ENCODE data around the gene FAM20C. TPM values are rescaled to one million over a fixed set of nuclear protein-coding genes. Genes with fewer than 3 reads are reported as not detected.

Gene FAM20C
- total and polyA plus RNA-seq, 2 of the 8 experiments (the other 6 are each of a cell fraction or from before 2014, with no cell fraction given) = 9.5 to 34.8 TPM

- TF ChIP-seq, protein P1, sequence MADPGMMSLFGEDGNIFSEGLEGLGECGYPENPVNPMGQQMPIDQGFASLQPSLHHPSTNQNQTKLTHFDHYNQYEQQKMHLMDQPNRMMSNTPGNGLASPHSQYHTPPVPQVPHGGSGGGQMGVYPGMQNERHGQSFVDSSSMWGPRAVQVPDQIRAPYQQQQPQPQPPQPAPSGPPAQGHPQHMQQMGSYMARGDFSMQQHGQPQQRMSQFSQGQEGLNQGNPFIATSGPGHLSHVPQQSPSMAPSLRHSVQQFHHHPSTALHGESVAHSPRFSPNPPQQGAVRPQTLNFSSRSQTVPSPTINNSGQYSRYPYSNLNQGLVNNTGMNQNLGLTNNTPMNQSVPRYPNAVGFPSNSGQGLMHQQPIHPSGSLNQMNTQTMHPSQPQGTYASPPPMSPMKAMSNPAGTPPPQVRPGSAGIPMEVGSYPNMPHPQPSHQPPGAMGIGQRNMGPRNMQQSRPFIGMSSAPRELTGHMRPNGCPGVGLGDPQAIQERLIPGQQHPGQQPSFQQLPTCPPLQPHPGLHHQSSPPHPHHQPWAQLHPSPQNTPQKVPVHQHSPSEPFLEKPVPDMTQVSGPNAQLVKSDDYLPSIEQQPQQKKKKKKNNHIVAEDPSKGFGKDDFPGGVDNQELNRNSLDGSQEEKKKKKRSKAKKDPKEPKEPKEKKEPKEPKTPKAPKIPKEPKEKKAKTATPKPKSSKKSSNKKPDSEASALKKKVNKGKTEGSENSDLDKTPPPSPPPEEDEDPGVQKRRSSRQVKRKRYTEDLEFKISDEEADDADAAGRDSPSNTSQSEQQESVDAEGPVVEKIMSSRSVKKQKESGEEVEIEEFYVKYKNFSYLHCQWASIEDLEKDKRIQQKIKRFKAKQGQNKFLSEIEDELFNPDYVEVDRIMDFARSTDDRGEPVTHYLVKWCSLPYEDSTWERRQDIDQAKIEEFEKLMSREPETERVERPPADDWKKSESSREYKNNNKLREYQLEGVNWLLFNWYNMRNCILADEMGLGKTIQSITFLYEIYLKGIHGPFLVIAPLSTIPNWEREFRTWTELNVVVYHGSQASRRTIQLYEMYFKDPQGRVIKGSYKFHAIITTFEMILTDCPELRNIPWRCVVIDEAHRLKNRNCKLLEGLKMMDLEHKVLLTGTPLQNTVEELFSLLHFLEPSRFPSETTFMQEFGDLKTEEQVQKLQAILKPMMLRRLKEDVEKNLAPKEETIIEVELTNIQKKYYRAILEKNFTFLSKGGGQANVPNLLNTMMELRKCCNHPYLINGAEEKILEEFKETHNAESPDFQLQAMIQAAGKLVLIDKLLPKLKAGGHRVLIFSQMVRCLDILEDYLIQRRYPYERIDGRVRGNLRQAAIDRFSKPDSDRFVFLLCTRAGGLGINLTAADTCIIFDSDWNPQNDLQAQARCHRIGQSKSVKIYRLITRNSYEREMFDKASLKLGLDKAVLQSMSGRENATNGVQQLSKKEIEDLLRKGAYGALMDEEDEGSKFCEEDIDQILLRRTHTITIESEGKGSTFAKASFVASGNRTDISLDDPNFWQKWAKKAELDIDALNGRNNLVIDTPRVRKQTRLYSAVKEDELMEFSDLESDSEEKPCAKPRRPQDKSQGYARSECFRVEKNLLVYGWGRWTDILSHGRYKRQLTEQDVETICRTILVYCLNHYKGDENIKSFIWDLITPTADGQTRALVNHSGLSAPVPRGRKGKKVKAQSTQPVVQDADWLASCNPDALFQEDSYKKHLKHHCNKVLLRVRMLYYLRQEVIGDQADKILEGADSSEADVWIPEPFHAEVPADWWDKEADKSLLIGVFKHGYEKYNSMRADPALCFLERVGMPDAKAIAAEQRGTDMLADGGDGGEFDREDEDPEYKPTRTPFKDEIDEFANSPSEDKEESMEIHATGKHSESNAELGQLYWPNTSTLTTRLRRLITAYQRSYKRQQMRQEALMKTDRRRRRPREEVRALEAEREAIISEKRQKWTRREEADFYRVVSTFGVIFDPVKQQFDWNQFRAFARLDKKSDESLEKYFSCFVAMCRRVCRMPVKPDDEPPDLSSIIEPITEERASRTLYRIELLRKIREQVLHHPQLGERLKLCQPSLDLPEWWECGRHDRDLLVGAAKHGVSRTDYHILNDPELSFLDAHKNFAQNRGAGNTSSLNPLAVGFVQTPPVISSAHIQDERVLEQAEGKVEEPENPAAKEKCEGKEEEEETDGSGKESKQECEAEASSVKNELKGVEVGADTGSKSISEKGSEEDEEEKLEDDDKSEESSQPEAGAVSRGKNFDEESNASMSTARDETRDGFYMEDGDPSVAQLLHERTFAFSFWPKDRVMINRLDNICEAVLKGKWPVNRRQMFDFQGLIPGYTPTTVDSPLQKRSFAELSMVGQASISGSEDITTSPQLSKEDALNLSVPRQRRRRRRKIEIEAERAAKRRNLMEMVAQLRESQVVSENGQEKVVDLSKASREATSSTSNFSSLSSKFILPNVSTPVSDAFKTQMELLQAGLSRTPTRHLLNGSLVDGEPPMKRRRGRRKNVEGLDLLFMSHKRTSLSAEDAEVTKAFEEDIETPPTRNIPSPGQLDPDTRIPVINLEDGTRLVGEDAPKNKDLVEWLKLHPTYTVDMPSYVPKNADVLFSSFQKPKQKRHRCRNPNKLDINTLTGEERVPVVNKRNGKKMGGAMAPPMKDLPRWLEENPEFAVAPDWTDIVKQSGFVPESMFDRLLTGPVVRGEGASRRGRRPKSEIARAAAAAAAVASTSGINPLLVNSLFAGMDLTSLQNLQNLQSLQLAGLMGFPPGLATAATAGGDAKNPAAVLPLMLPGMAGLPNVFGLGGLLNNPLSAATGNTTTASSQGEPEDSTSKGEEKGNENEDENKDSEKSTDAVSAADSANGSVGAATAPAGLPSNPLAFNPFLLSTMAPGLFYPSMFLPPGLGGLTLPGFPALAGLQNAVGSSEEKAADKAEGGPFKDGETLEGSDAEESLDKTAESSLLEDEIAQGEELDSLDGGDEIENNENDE (IDR thresholded peaks at IDR 0.05; ENCODE audit: insufficient replicate concordance, low read length) = no peak
- no peak for TF ChIP-seq EZH2 (IDR thresholded peaks at IDR 0.05; ENCODE audit: low read depth, low read length, severe bottlenecking)
- no peak for TF ChIP-seq SRF (IDR thresholded peaks at IDR 0.05; ENCODE audit: low read depth, low read length)
- TF ChIP-seq HDAC6 (IDR thresholded peaks at IDR 0.05; ENCODE audit: low read depth, low read length) = no peak
- no peak for TF ChIP-seq SIRT6 (IDR thresholded peaks at IDR 0.05; ENCODE audit: low read length)
- no peak for TF ChIP-seq RXRA (IDR thresholded peaks at IDR 0.05; ENCODE audit: insufficient read depth, low read depth, low read length)
- TF ChIP-seq CTCF (IDR thresholded peaks at IDR 0.05; ENCODE audit: control extremely low read depth in 1 of 3, insufficient read depth in 1 of 3, low read depth in 1 of 3, low read length in 3 of 3) = no peak
Measured at GRCh38 chr7:169276-170172, 22.8 kb upstream of the FAM20C start (continued).
